Measurements from ENCODE around the gene TMEM223.

- no peak for TF ChIP-seq CTCF (IDR thresholded peaks at IDR 0.05; ENCODE audit: low read length)
- no peak for TF ChIP-seq EZH2 (IDR thresholded peaks at IDR 0.05; ENCODE audit: borderline replicate concordance, low read length)
Measured at GRCh38 chr11:62755086-62755615, 36.7 kb downstream of the TMEM223 start.

Measured in OCI-LY1 (cell line).